NCI-H748 treated with DMSO at 0.1 percent for 48 hours (cell line): ENCODE measurements around the gene DBET.
"Not testable (repeated sequence)": the region's sequence is repeated elsewhere in the genome, so short reads cannot be mapped to it uniquely, and the experiment has no call there.

ENCODE experiments used
- DNase-seq: peaks from one replicate; lab custom pipeline; 2025; lab: John Stamatoyannopoulos, UW

The DBET gene

DNA sequence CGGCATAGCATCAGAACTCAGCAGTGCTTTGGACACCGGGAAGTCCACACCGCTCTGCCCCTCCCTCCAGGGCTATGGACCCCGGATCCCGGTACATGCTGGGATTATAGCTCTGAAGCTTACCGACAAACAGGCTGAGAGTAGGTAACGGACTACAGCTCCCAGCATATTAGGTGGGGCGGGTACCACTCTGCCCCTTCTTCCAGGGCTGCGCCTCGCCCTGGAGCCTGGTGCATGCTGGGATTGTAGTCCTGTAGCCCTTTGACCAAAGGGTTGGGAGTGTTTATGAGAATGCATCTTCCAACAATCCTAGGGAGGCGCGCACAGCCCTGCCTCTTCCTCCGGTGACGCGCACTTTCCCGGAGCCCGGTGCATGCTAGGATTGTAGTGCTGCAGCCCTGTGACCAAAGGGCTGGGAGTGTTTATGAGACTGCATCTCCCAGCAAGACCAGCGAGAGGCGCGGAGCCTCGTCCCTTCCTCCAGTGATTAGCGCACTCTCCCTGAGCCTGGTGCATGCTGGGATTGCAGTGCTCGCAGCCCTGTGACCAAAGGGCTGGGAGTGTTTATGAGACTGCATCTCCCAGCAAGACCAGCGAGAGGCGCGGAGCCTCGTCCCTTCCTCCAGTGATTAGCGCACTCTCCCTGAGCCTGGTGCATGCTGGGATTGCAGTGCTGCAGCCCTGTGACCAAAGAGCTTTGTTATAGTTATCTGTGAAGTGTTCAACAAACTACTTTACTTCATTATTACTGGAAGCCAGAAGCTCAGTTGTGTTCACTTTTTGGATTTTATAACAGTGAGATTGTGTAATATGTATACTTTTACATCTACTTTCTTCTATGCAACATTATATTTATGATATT lies 14.7 kb upstream of the DBET start:
- not testable (repeated sequence) for DNase-seq

DNA sequence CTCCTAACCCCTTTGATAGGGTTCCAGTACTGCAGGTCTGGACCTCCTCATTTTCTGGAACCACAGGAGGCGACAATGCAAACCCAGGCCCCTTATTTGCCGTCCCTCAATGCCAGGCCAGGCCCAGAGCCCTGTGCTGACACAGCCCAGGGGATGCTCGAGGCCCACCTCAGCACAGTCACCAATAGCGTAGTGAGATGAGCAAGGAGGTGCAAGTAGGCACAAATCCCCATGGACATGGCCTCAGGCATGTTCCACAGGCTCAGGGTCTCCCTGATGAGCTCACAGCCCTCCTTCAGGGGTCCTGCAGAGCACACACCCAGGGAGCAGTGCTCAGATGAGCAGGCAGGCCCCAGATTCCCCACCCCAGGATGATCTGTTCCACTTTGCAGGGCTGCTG lies 5.3 kb upstream of the DBET start:
- not testable (repeated sequence) for DNase-seq

DNA sequence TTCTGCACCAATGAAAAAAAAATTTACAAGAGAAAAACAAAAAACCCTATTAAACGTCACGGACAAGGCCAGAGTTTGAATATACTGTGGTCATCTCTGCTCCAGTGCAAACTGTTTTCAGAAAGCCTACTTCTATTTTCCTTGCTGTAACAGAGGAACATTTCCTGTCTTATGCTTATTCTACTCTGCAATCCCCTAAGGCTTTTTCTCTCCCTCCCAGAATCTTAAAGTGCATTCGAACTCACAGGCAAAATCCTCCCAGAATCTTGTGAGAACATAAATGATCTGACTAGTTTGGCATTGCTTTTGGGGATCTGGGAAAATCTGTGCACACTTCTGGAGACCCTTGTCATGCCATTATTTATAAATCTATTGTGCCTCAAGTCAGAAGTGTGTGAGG lies 503 bp downstream of the DBET start:
- DNase-seq, result not testable (repeated sequence)

DNA sequence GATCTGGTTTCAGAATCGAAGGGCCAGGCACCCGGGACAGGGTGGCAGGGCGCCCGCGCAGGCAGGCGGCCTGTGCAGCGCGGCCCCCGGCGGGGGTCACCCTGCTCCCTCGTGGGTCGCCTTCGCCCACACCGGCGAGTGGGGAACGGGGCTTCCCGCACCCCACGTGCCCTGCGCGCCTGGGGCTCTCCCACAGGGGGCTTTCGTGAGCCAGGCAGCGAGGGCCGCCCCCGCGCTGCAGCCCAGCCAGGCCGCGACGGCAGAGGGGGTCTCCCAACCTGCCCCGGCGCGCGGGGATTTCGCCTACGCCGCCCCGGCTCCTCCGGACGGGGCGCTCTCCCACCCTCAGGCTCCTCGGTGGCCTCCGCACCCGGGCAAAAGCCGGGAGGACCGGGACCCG lies 4.0 kb downstream of the DBET start:
- DNase-seq, result not testable (repeated sequence)

DNA sequence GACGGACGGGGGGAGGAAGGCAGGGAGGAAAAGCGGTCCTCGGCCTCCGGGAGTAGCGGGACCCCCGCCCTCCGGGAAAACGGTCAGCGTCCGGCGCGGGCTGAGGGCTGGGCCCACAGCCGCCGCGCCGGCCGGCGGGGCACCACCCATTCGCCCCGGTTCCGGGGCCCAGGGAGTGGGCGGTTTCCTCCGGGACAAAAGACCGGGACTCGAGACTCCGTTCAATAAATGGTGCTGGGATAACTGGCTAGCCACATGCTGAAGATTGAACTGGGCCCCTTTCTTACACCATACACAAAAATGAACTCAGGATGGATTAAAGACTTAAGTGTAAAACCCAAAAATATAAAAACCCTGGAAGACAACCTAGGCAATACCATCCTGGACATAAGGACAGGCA lies 28.8 kb downstream of the DBET start:
- not testable (repeated sequence) for DNase-seq

DNA sequence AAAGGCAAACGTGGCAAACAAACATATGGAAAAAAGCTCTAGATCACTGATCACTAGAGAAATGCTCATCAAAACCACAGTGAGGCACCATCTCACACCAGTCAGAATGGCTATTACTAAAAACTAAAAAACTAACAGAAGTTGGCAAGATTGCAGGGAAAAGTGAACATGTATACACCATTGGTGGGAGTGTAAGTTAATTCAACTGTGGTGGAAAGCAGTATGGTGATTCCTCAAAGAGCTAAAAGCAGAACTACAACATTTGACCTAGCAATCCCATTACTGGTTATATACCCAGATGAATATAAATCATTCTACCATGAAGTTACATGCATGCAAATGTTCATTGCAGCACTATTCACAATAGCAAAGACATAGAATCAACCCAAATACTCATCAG lies 29.7 kb downstream of the DBET start:
- DNase-seq, result not testable (repeated sequence)

DNA sequence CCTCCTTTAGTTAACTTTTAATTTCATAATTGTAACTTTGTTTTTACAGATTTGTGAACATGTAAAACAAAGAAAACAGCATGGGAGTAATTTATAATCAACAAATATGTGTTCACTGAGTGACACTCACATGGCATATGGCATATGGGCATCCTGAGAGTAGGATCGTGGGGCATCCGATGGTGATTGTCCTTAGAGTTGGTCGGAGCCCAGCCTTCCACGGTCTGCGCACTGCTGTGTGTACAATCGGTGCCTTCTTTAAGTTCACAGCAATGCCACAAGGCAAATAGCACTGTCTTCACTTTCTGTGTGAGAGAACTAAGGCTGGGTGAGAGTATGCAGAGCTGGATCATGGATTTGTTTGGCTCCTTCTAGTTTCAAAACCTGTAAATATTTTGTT lies 31.0 kb downstream of the DBET start:
- not testable (repeated sequence) for DNase-seq

DNA sequence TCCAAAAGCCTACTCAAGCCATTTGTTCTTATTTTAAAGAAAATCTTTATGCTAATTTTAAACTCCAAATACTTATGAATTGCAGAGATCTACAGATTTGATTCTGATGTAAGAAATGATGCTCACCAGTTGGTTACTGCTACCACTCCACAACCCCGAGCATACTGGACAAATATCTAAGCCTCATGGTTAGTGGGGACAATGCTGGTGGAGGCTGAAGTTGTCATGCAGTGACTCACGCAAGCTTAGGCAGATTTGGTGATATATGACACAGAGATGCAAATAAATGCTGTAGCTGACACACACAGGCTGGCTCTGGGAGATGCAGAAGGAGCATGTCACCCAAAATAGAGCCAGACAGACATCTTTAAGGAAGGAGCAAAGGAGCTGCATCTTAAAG lies 35.3 kb downstream of the DBET start:
- DNase-seq, result not testable (repeated sequence)

DNA sequence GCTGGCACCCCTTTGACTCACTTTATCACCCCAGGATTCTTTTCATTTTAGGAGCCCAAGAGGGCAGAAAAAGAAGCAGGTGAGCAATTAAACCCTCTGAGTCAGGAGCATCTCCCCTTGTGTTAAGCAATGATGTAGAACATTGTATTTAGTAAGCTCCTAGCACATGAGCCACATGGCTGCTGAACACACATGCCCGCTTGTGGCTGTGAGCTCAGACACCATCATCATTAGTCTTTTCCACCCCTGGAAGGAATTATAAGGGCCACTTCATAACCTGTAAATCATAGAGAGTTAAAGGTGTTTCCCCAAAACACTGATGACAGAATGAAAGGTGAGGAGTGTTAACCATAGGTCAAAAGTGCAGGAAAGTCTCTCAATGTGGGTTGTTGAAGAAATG lies 37.2 kb downstream of the DBET start:
- not testable (repeated sequence) for DNase-seq

DNA sequence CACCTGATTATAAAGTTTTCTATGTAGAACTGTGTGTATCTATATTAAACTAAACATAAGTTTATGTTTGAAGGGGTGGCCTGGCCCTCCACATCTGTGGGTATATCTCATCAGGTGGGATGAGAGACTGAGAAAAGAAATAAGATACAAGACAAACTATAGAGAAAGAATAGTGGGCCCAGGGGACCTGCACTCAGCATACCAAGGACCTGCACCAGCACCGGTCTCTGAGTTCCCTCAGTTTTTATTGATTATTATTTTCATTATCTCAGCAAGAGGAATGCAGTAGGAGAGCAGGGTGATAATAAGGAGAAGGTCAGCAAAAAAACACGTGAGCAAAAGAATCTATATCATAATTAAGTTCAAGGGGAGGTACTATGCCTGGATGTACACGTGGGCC lies 41.9 kb downstream of the DBET start:
- DNase-seq, result not testable (repeated sequence)

DNA sequence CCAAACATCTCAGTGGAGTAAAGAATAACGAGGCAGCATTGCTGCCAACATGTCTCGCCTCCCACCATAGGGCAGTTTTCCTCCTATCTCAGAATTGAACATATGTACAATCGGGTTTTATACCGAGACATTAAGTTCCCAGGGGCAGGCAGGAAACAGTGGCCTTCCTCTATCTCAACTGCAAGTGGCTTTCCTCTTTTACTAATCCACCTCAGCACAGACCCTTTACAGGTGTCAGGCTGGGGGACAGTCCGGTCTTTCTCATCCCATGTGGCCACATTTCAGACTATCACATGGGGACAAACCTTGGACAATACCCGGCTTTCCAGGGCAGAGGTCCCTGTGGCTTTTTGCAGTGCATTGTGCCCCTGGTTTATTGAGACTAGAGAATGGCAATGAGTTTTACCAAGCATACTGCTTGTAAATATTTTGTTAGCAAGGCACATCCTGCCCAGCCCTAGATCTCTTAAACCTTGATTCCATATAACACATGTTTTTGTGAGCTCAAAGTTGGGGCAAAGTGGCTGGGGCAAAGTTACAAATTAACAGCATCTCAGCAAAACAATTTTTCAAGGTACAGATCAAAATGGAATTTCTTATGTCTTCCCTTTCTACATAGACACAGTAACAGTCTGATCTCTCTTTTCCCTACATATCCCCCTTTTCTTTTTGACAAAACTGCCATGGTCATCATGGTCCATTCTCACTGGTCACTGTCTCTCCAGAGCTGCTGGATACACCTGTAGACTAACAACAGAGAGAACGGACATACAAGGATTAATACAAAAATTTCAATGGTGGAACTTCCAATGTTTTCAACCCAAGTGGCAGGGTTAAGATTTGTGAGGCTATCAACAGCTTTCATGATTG lies 42.5 kb downstream of the DBET start:
- not testable (repeated sequence) for DNase-seq

DNA sequence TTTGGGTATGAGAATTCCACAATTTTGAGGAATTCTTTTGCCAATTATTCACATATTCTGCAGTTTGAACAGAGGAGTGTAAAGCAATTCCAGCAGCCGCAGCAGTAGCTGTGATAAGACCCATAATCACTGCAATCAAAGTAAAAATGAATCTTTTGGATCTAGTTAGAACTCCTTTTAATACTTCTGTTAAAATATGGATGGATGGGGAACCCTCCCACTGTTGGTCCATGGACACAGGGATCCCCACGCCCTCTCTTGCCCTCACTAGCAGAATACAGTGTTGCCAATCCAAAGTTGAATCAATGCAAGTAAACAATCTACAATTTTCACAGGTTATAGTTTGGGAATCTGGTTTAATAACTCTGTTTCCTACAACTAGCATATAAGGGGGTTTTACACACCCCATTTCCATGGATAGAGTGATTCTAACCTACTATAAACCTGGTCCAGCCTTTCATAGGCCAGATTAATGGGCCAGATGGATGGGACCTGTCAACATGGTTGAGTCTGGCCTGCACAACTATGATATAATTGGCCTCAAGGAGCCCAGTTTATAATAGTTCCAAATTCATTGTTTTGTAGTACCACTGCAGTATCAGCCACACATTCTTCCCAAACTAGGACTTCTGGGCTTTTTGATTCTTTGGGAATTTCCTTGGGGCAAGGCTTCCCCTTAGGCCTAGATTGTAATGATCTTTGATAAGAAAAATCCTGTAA lies 43.6 kb downstream of the DBET start:
- DNase-seq, result not testable (repeated sequence)

DNA sequence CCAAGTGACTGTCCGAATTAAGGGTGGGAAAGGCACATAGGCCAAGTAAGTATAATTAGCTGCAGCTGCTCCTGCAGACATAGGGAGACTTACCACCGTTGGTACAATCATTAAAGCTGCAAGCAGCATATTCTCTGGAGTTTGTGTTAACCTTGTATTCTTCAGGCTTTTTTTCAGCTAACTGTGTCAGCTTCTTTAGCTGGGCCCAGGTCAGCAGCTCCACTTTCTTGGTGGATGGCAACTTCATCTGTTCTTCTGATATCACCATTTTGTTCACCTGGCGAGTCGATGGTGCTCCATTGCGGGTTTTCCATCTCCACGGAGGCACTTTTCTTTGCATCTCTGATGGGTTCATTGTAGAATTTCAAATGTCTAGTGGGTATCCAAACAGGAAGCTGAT lies 44.5 kb downstream of the DBET start:
- DNase-seq, result not testable (repeated sequence)

DNA sequence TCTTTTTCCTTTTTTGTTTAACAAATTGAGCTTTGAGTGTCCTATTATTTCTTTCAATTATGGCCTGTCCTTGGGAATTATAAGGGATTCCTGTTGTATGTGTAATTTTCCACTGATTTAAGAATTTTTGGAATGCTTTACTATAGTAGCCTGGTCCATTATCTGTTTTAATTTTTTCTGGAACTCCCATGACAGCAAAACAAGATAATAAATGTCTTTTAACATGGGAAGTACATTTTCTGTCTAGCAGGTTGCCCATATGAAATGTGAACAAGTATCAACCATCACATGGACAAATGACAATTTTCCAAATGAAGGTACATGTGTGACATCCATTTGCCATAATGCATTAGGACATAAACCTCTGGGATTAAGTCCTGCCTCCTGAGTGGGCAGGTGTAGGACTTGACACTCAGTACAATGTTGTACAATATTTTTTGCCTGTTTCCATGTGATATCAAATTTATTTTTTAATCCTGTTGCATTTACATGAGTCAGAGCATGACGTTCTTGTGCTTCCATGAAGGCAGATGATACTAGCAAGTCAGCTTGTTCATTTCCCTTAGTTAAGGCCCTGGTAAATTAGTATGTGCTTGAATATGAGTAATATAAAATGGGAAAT lies 45.2 kb downstream of the DBET start:
- DNase-seq, result not testable (repeated sequence)

DNA sequence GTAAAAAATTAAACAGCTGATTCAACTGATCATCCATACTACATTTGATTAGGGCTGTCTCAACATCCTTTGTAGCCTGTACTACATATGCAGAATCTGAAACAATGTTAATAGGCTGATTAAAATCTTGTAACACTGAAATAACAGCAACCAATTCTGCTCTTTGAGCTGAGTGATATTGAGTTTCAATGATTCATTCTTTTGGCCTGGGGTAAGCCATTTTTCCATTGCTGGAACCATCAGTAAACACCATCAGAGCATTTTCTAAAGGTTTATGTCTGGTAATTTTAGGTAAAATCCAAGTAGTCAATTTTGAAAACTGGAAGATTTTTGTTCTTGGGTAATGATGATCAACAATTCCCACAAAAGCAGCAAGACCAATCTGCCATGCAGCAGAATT lies 45.7 kb downstream of the DBET start:
- DNase-seq, result not testable (repeated sequence)

DNA sequence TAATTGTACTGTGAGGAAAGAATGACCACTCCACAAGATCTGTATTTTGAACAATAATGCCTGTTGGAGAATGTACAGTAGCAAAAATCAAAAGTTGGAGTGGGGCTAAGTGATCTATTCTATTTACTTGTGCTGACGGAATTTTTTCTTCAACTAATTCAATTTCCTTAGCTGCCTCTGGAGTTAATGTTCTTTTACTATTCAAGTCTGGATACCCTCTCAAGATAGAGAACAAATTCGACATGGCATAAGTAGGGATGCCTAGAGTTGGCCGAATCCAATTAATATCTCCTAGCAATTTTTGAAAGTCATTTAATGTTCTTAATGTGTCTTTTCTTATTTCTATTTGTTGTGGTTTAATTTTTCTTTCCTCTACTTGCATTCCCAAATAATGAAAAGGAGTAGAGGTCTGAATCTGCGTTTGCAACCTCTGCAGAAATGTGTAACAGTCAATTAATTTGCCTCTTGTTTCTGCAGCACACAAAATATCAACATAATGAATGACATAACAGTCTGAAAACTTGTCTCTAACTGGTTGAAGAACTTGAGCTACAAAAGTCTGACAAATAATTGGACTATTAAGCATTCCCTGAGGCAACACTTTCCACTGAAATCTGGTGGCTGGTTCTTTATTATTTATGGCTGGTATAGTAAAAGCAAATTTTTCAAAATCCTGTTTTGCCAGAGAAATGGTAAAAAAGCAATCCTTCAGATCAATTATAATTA lies 46.4 kb downstream of the DBET start:
- not testable (repeated sequence) for DNase-seq

DNA sequence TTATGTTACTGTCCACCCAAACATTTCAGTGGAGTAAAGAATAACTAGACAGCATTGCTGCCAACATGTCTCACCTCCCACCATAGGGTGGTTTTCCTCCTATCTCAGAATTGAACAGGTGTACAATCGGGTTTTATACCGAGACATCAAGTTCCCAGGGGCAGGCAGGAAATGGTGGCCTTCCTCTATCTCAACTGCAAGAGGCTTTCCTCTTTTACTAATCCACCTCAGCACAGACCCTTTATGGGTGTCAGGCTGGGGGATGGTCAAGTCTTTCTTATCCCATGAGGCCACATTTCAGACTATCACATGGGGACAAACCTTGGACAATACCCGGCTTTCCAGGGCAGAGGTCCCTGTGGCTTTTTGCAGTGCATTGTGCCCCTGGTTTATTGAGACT lies 48.6 kb downstream of the DBET start:
- not testable (repeated sequence) for DNase-seq

DNA sequence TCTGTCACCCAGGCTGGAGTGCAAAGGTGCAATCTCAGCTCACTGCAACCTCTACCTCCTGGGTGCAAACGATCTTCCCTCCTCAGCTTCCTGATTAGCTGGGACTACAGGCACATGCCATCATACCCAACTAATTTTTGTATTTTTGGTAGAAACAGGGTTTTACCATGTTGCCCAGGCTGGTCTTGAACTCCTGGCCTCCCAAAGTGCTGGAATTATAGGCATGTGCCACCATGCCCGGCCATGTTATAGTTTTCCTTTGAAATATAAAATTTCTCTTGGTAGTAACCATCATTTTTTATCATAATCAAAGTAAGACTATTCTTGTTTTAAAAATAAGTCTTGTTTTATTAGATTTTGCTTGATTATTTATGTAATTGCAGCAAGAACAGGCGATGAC lies 50.7 kb downstream of the DBET start:
- DNase-seq, result not testable (repeated sequence)
